Sigmoid colon (tissue), 4 donors: ENCODE results near the gene C1QTNF1.

Experiments used
- CTCF ChIP-seq, 4 experiments: fragments of 450-650 bp in 3 of 4; fragments of 200-600 bp in 1 of 4; IDR thresholded peaks; one replicate each; pipeline ENCODE4 v1.5.1; 2016 to 2019; ENCODE audit warnings: antibody characterized with exemption in 4 of 4, mild to moderate bottlenecking in 3 of 4, moderate library complexity in 2 of 4
- EP300 ChIP-seq, 4 donors: sonication (generic); formaldehyde crosslinking; IDR thresholded peaks; one replicate each; pipeline ENCODE4 v1.6.1; 2017; ENCODE audit warnings: antibody characterized with exemption in 4 of 4
- POLR2A ChIP-seq, 2 donors: fragments of 450-650 bp; IDR thresholded peaks; one replicate each; pipeline ENCODE4 v1.6.1; 2016; ENCODE audit warnings: antibody characterized with exemption in 2 of 2, mild to moderate bottlenecking in 2 of 2, moderate library complexity in 2 of 2
- POLR2AphosphoS5 ChIP-seq, 4 donors: sonication (generic); formaldehyde crosslinking; IDR thresholded peaks; one replicate each; pipeline ENCODE4 v1.6.1; 2017; ENCODE audit warnings: antibody characterized with exemption in 4 of 4

GRCh38 chr17:79028496-79029326 lies 4.7 kb downstream of the C1QTNF1 start:
- no peak for TF ChIP-seq CTCF (IDR thresholded peaks at IDR 0.05)
- no peak for TF ChIP-seq EP300 (IDR thresholded peaks at IDR 0.05)
- TF ChIP-seq POLR2AphosphoS5 (IDR thresholded peaks at IDR 0.05), result no peak
- no peak for TF ChIP-seq POLR2A (IDR thresholded peaks at IDR 0.05)
